ENCODE results near the gene BRD8.
"Not testable (repeated sequence)": the region's sequence is repeated elsewhere in the genome, so short reads cannot be mapped to it uniquely, and the experiment has no call there.

Gene BRD8

DNA sequence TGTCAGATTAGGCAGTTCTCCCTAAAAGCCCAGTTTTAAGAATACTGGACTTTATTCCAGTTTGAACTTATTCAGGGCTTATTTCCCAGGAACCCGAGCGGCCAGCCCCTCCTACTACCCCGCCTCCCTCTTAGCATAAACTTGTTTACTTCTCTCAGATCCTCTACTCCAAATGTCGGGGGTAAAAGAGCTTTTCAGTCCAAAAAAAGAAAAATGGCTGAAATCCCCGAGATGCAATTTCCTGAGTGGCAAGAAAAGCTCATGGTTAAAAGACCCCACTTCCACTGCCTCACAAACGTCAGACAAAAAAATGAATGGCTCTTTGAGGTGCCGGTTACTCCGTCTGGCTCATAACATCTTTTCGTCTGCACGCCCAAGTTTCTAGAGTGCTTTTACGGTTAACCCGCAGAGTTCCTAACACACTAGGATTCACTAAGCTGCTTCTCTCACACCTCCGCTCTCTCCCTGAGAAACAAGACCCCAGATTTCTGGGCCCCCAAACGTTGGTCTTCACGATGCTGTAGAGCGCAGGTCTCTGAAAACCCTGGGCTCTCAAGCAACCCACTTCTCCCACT, 402 bp downstream of the BRD8 start:
- in situ Hi-C loops (cut with MboI; ENCODE audit: low pct_unique_long_range_greater_than_20kb, low sequenced_read_pairs): no loop called here
- peak; percentile 43 for DNase-seq

DNA sequence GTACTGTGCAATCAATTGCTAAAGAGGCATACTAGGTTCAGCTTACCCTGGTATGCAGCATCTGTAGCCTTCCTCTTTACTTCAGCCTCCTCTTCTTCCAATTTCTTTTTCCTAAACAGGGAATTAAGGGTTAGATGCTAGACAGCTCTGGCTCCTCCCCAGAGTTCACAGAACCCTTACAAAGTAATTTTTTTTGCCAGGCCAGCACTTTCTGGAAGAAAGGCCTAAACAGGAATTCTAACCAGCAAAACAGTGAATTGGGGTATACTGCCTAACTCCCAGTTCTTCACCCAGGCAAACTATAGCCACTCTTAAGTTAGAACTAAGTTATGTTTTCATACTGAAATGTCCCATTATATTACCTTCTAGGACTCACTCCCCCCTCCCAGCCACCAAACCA, 8.1 kb downstream of the BRD8 start:
- in situ Hi-C loops (cut with MboI; ENCODE audit: low pct_unique_long_range_greater_than_20kb, low sequenced_read_pairs): no loop called here
- DNase-seq: no peak

DNA sequence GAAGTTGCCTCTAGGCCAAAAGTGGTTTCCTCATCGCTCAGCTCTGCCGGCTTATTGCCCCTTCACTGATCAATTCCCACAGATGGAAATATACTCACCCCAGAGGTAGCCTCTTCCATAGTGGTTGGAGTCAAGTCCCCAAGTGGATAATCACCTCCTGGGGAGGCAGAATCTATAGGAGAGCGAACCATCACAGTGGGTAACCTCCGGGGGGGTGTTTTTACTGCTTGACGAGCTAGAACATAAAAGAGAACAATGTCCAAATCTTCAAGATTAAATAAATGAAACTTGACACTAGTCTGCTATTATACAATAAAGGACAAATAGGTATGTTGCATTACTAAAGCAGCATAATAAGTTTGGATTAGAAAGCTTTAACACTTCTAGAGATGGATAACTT, 9.3 kb downstream of the BRD8 start:
- in situ Hi-C loops (cut with MboI; ENCODE audit: low pct_unique_long_range_greater_than_20kb, low sequenced_read_pairs): no loop called here
- no peak for DNase-seq

GRCh38 chr5:138163721-138164120, 14.7 kb downstream of the BRD8 start:
- in situ Hi-C loops (cut with MboI; ENCODE audit: low pct_unique_long_range_greater_than_20kb, low sequenced_read_pairs): no loop called here
- DNase-seq: no peak

DNA sequence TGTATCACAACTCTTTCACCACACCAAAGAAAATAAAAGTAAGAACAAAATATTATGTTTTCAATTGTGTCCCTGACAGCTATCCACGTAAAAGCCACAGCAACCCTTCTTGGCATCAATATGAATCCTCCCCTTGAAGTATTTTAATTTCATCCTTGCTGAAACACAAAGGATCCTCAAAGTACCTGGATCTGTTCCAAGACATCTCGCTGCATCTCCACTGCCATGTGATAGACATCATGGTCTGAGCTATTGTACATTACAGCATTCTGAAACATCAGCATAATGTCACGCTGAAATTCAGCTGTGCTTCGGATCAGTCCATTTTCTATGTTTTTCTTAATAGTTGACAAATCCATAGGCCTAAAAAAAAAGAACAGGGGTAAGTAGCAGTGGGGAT, 17.7 kb downstream of the BRD8 start:
- in situ Hi-C loops (cut with MboI; ENCODE audit: low pct_unique_long_range_greater_than_20kb, low sequenced_read_pairs): no loop called here
- DNase-seq: no peak

- in situ Hi-C loops (cut with MboI; ENCODE audit: low pct_unique_long_range_greater_than_20kb, low sequenced_read_pairs): no loop called here
- DNase-seq: no peak
Observed at GRCh38 chr5:138159666-138160065, 18.8 kb downstream of the BRD8 start.

GRCh38 chr5:138157626-138158025, 20.8 kb downstream of the BRD8 start:
- in situ Hi-C loops (cut with MboI; ENCODE audit: low pct_unique_long_range_greater_than_20kb, low sequenced_read_pairs): no loop called here
- no peak for DNase-seq

GRCh38 chr5:138155977-138156376, 22.5 kb downstream of the BRD8 start:
- DNase-seq; in situ Hi-C loops (cut with MboI; ENCODE audit: low pct_unique_long_range_greater_than_20kb, low sequenced_read_pairs): not testable (repeated sequence)

DNA sequence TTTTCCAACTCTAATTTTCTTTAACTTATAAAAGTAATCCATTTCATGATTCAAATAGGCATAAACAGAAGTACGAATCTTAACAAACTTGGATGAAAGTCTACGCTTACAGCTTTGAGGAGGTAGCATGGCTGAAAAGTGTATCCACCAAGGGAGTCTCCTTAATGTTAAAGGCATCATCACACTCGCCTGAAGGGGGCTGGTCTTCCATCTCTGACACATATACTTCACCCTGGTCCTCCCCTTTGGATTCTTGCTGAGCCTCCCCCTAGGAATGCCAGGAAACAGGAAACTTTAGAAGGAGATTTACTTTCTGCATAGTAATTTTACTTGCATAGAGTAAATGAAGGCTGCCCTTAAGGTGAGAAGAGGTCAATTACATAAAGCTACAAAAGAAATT, 28.9 kb downstream of the BRD8 start:
- in situ Hi-C loops (cut with MboI; ENCODE audit: low pct_unique_long_range_greater_than_20kb, low sequenced_read_pairs): no loop called here
- DNase-seq: no peak

- in situ Hi-C loops (cut with MboI; ENCODE audit: low pct_unique_long_range_greater_than_20kb, low sequenced_read_pairs): no loop called here
- DNase-seq: peak; percentile 21
Observed at GRCh38 chr5:138148811-138149210, 29.6 kb downstream of the BRD8 start.

DNA sequence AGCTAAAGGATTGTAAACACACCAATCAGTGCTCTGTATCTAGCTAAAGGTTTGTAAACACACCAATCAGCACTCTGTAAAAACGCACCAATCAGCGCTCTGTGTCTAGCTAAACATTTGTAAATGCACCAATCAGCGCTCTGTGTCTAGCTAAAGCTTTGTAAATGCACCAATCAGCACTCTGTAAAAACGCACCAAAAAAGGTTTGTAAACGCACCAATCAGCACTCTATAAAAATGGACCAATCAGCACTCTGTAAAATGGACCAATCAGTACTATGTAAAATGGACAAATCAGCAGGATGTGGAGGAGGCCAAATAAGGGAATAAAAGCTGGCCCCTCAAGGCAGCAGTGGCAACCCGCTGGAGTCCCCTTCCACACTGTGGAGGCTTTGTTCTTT, 34.9 kb downstream of the BRD8 start:
- DNase-seq; in situ Hi-C loops (cut with MboI; ENCODE audit: low pct_unique_long_range_greater_than_20kb, low sequenced_read_pairs): not testable (repeated sequence)

- in situ Hi-C loops (cut with MboI; ENCODE audit: low pct_unique_long_range_greater_than_20kb, low sequenced_read_pairs): no loop called here
- DNase-seq: no peak
Observed at GRCh38 chr5:138141734-138142133, 36.7 kb downstream of the BRD8 start.

GRCh38 chr5:138140268-138140667, 38.2 kb downstream of the BRD8 start:
- in situ Hi-C loops (cut with MboI; ENCODE audit: low pct_unique_long_range_greater_than_20kb, low sequenced_read_pairs): no loop called here
- DNase-seq: no peak

GRCh38 chr5:138139781-138140090, 38.7 kb downstream of the BRD8 start:
- in situ Hi-C loops (cut with MboI; ENCODE audit: low pct_unique_long_range_greater_than_20kb, low sequenced_read_pairs): no loop called here
- peak; percentile 83 for DNase-seq

GRCh38 chr5:138138949-138139780, 39.3 kb downstream of the BRD8 start, which contains the start of gene NME5:
NME5 (minus strand) TSS chr5:138139428; CDS start chr5:138138780, 648 bp downstream.
- in situ Hi-C loops (cut with MboI; ENCODE audit: low pct_unique_long_range_greater_than_20kb, low sequenced_read_pairs): no loop called here
- no peak for DNase-seq

- in situ Hi-C loops (cut with MboI; ENCODE audit: low pct_unique_long_range_greater_than_20kb, low sequenced_read_pairs): no loop called here
- DNase-seq: no peak
Observed at GRCh38 chr5:138132543-138132942, 45.9 kb downstream of the BRD8 start.

DNA sequence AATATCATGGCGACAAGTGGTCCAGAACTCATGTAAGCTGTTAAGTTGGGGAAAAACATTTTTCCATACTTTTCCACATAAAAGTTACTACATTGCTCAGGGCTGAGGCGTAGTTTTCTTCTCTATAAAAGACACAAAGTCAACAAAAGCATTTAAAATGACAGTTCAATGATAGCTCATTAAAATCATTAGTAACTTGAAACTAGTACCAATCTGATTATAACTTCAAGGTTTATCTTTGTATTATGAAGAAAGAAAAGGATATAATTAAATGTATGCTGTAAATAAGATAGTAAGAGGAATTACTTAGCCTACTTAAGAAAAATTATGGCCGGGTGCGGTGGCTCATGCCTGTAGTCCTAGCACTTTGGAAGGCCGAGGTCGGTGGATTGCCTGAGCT, 49.1 kb downstream of the BRD8 start:
- DNase-seq: no peak
- in situ Hi-C loops (cut with MboI; ENCODE audit: low pct_unique_long_range_greater_than_20kb, low sequenced_read_pairs): no loop called here

GRCh38 chr5:138128334-138128733, 50.1 kb downstream of the BRD8 start:
- in situ Hi-C loops (cut with MboI; ENCODE audit: low pct_unique_long_range_greater_than_20kb, low sequenced_read_pairs): no loop called here
- DNase-seq: peak; percentile 49

- DNase-seq: no peak
- in situ Hi-C loops (cut with MboI; ENCODE audit: low pct_unique_long_range_greater_than_20kb, low sequenced_read_pairs): no loop called here
Observed at GRCh38 chr5:138115254-138115653, 63.2 kb downstream of the BRD8 start.

- no peak for DNase-seq
- in situ Hi-C loops (cut with MboI; ENCODE audit: low pct_unique_long_range_greater_than_20kb, low sequenced_read_pairs): no loop called here
Observed at GRCh38 chr5:138111937-138112336, 66.5 kb downstream of the BRD8 start.

- in situ Hi-C loops (cut with MboI; ENCODE audit: low pct_unique_long_range_greater_than_20kb, low sequenced_read_pairs): no loop called here
Observed at GRCh38 chr5:138111181-138111580, 67.2 kb downstream of the BRD8 start.

More at GRCh38 chr5:138111181-138111580, 67.2 kb downstream of the BRD8 start:
- no peak for DNase-seq
